GM12891 (cell line): ENCODE measurements around the gene NRN1L.

Experiments used
- POLR2A ChIP-seq: IDR thresholded peaks from 2 replicates; pipeline ENCODE4 v1.6.1; 2011; ENCODE audit warnings: low read depth, low read length, control low read depth
- POLR2AphosphoS5 ChIP-seq: IDR thresholded peaks from 2 replicates; pipeline ENCODE4 v1.6.1; 2011; ENCODE audit warnings: low read depth, low read length, control low read depth
- POU2F2 ChIP-seq: IDR thresholded peaks from 2 replicates; pipeline ENCODE4 v1.6.1; 2011; ENCODE audit warnings: low read depth, mild to moderate bottlenecking, control low read depth, low read length, moderate library complexity
- SPI1 ChIP-seq: IDR thresholded peaks from 2 replicates; pipeline ENCODE4 v1.6.1; 2011; ENCODE audit warnings: low read depth, low read length, control low read depth
- TAF1 ChIP-seq: IDR thresholded peaks from 2 replicates; pipeline ENCODE4 v1.6.1; 2011; ENCODE audit warnings: low read depth, low read length, control low read depth

DNA sequence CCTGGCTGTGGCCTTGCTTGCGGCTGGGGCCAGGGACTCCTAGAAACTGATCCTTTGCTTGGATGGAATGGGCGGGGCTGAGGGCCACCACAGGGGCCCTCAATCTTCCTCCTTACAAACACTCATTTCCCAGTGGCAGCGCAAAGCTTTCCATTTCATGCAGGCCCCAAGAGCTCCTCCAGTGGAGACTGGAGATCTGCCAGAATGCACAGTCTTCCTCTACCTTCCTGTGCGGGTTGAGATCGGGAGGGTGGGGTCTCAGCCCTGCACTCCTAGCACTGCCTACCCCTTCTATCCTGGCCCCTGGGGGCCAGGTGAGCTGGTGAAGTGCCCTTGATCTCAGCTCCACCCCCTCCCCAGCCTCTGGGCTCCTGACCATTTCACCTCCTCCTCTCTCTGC lies 1.7 kb downstream of the NRN1L start:
- no peak for TF ChIP-seq POLR2A
- TF ChIP-seq POLR2AphosphoS5: no peak
- no peak for TF ChIP-seq POU2F2
- no peak for TF ChIP-seq TAF1
- TF ChIP-seq SPI1: no peak
